SJCRH30 (cell line): ENCODE data around the gene HNRNPCL4. TPM values are rescaled to one million over a fixed set of nuclear protein-coding genes. Genes with fewer than 3 reads are reported as not detected.
A peak's percentile ranks its signal among the peaks of the same experiment; 100 is the strongest.
"Not testable (repeated sequence)": the region's sequence is repeated elsewhere in the genome, so short reads cannot be mapped to it uniquely, and the experiment has no call there.

Experiments used
- DNase-seq, 2 experiments: peaks; one replicate each; pipeline ENCODE4 v3.0.0-alpha.2; 2015 to 2020
- H3K27ac ChIP-seq: fragments of 250-450 bp; sonication (Bioruptor Pico); 2 replicates; pipeline ENCODE4 v1.5.1; 2020; ENCODE audit warnings: mild to moderate bottlenecking, moderate library complexity
- H3K27me3 ChIP-seq: fragments of 250-450 bp; sonication (Bioruptor Pico); 2 replicates; pipeline ENCODE4 v1.5.1; 2020; ENCODE audit warnings: mild to moderate bottlenecking, moderate library complexity
- H3K36me3 ChIP-seq: fragments of 250-450 bp; sonication (Bioruptor Pico); 2 replicates; pipeline ENCODE4 v1.5.1; 2020; ENCODE audit warnings: mild to moderate bottlenecking, moderate library complexity
- H3K4me1 ChIP-seq: fragments of 250-450 bp; sonication (Bioruptor Pico); 2 replicates; pipeline ENCODE4 v1.5.1; 2020; ENCODE audit warnings: mild to moderate bottlenecking, moderate library complexity
- H3K4me3 ChIP-seq: fragments of 250-450 bp; sonication (Bioruptor Pico); 2 replicates; pipeline ENCODE4 v1.5.1; 2020; ENCODE audit warnings: mild to moderate bottlenecking, moderate library complexity
- H3K9me3 ChIP-seq: fragments of 250-450 bp; sonication (Bioruptor Pico); replicated peaks from 2 replicates; pipeline ENCODE4 v1.5.1; 2020; ENCODE audit warnings: mild to moderate bottlenecking, moderate library complexity
- total RNA-seq: library from RNA; depleted of rRNA; stranded (reverse); fragments of >200 nt; shearing (Covaris generic); gene quantifications from 2 replicates; pipeline ENCODE4 v1.2.3, GENCODE V29; 2014; rRNA removed

HNRNPCL4 gene
- not detected in 2 replicates for total RNA-seq

DNA sequence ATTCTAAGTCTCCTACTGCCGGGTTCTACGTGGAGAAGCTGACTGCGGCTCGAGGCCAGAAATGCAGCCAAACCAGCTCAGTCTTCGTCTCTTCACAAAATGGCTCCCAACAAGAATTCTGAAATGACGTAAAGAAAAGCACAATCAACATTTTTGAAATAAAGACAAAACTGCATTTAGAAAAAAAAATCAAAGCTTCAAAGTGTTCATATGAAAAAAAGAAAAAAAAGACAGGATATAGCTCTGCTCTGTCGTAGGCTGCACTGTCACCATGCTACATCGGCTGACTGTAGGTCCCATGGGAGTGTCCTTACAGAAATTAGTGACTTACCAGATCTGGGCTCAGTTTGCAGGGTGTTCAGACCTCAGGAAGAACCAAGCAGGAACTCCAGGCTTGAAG, at the start of gene HNRNPCL4:
TSS of gene HNRNPCL4 (minus strand) at position 101 of the 400 bp plus-strand sequence. CDS start 164 bp downstream, outside the sequence.
- not testable (repeated sequence) for H3K27me3 ChIP-seq, H3K27ac ChIP-seq, H3K4me1 ChIP-seq, H3K9me3 ChIP-seq, DNase-seq, H3K4me3 ChIP-seq, H3K36me3 ChIP-seq

DNA sequence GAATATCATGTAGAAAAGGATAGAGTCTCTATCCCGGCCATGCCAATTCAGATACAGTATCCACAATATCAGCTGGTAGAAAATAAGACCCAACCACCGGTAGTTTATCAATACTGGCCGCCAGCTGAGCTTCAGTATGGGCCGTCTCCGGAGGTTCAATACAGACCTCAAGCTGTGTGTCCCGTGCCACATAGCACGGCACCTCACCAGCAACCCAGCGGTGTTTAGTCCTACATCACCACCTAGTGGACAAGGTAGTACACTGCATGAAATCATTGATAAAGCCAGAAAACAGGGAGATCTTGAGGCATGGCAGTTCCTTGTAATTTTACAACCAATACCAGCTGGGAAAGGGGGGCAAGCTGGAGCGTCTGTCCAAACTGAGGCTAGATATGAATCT, 43.3 kb upstream of the HNRNPCL4 start:
- H3K36me3 ChIP-seq, DNase-seq, H3K9me3 ChIP-seq, H3K4me1 ChIP-seq, H3K27ac ChIP-seq, H3K4me3 ChIP-seq, H3K27me3 ChIP-seq: not testable (repeated sequence)

DNA sequence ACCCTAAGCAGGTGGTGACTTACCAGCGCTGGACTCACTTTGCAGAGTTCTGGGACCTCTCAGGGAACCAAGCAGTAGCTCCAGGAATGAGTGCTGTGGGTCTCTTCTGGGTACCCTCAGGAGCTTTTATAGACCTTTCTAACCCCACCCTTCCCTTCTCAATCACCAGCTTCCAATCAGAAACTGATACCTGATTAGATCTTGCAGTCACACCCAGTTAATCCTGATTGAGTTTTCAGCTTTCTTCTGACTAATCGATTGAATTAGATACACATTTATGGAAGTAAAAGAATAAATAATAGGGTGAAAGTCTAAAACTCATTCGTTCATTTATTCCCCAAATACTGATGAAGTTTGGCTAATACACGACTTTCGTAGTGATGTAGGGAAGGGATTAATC, 35.9 kb upstream of the HNRNPCL4 start, which contains the start of gene PRAMEF13:
TSS of gene PRAMEF13 (minus strand) at position 101 of the 400 bp plus-strand sequence. CDS start 1,820 bp downstream, outside the sequence.
- H3K27me3 ChIP-seq, H3K27ac ChIP-seq, H3K4me1 ChIP-seq, H3K9me3 ChIP-seq, H3K4me3 ChIP-seq, DNase-seq, H3K36me3 ChIP-seq: not testable (repeated sequence)

DNA sequence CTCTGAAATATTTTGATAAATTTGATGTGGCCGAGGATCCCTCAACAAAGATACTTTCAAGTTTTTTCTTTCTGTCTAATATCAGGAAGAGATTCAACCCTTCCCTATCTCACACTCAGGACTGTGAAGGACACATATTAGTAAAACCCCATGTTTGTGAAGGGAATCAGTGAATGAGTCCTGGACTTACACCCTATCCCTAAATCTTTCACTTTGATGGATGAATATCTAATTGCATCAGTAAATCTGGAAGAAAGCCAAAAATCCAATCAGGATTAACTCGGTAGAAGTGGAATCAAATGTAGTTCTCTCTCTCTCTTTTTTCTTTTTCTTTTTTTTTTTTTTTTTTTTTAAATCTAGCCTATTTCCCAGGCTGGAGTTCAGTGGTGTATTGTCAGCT, 6.1 kb upstream of the HNRNPCL4 start, which contains the start of gene PRAMEF9:
TSS of gene PRAMEF9 (plus strand) at position 301 of the 400 bp plus-strand sequence. CDS start 3,433 bp downstream, outside the sequence.
- not testable (repeated sequence) for H3K4me1 ChIP-seq, H3K27me3 ChIP-seq, H3K36me3 ChIP-seq, H3K27ac ChIP-seq, H3K9me3 ChIP-seq, H3K4me3 ChIP-seq
- peak in 1 of 2 experiments; percentile 0 for DNase-seq

DNA sequence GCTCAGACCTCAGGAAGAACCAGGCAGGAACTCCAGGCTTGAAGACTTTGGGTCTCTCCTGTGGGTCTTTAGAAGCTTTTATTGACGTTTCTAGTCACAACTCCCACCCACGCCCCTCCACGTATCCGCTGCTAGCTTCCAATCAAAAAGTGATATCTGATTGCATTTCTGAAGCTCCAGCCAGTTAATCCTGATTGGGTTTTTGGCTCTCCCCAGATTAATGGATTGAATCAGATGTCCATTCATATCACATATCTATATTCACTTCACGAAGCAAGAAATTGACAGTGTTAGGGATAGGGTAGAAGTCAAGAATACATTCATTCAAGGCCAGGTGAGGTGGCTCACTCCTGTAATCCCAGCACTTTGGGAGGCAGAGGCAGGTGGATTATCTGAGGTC, 9.5 kb downstream of the HNRNPCL4 start, which contains the start of gene PRAMEF26:
TSS of gene PRAMEF26 (minus strand) at position 101 of the 400 bp plus-strand sequence. CDS start 2,914 bp downstream, outside the sequence.
- H3K4me1 ChIP-seq, H3K27ac ChIP-seq, DNase-seq, H3K9me3 ChIP-seq, H3K27me3 ChIP-seq, H3K4me3 ChIP-seq, H3K36me3 ChIP-seq: not testable (repeated sequence)

DNA sequence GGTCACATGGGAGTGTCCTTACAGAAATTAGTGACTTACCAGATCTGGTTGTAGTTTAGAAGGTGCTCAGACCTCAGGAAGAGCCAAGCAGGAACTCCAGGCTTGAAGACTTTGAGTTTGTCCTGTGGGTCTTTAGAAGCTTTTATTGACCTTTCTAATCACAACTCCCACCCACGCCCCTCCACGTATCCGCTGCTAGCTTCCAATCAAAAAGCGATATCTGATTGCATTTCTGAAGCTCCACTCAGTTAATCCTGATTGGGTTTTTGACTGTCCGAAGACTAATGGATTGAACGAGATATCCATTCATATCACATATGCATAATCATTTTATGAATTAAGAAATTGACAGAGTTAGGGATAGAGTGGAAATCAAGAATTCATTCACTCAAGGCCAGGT, 48.7 kb downstream of the HNRNPCL4 start, which contains the start of gene HNRNPCL2:
TSS of gene HNRNPCL2 (minus strand) at position 101 of the 400 bp plus-strand sequence. CDS start 454 bp downstream, outside the sequence.
- H3K9me3 ChIP-seq, DNase-seq, H3K27ac ChIP-seq, H3K27me3 ChIP-seq, H3K4me1 ChIP-seq, H3K36me3 ChIP-seq, H3K4me3 ChIP-seq: not testable (repeated sequence)

Other genes with a start within 250 kb of the HNRNPCL4 start
- not detected in 2 replicates for gene PRAMEF7, start 249.0 kb downstream of the HNRNPCL4 start, total RNA-seq
- gene PRAMEF6, start 218.1 kb downstream of the HNRNPCL4 start, total RNA-seq = not detected in 2 replicates
- gene PRAMEF27, start 109.1 kb downstream of the HNRNPCL4 start, total RNA-seq = not detected in 2 replicates
- not detected in 2 replicates for gene HNRNPCL3, start 104.9 kb downstream of the HNRNPCL4 start, total RNA-seq
- not detected in 2 replicates for gene PRAMEF25, start 94.9 kb downstream of the HNRNPCL4 start, total RNA-seq
- gene HNRNPCL2, start 48.8 kb downstream of the HNRNPCL4 start, total RNA-seq = not detected in 2 replicates
- gene PRAMEF26, start 9.6 kb downstream of the HNRNPCL4 start, total RNA-seq = not detected in 2 replicates
- gene PRAMEF9, start 6.2 kb upstream of the HNRNPCL4 start, total RNA-seq = not detected in 2 replicates
- gene PRAMEF13, start 35.8 kb upstream of the HNRNPCL4 start, total RNA-seq = not detected in 2 replicates
- not detected in 2 replicates for gene PRAMEF18, start 60.5 kb upstream of the HNRNPCL4 start, total RNA-seq
- not detected in 2 replicates for gene PRAMEF5, start 88.6 kb upstream of the HNRNPCL4 start, total RNA-seq
- not detected in 2 replicates for gene PRAMEF8, start 119.5 kb upstream of the HNRNPCL4 start, total RNA-seq
- not detected in 2 replicates for gene PRAMEF33, start 137.9 kb upstream of the HNRNPCL4 start, total RNA-seq
- gene PRAMEF15, start 149.9 kb upstream of the HNRNPCL4 start, total RNA-seq = not detected in 2 replicates
- not detected in 2 replicates for gene PRAMEF14, start 181.5 kb upstream of the HNRNPCL4 start, total RNA-seq
- gene PRAMEF19, start 206.3 kb upstream of the HNRNPCL4 start, total RNA-seq = not detected in 2 replicates
- gene PRAMEF17, start 224.0 kb upstream of the HNRNPCL4 start, total RNA-seq = not detected in 2 replicates
- gene PRAMEF20, start 244.8 kb upstream of the HNRNPCL4 start, total RNA-seq = not detected in 2 replicates